Measurements from ENCODE around the gene CCDC33.

CCDC33 gene

GRCh38 chr15:74201710-74202420 is 34.3 kb upstream of the CCDC33 start:
- ATAC-seq (replicated peaks; ENCODE audit: extremely low read depth, poor library complexity, severe bottlenecking) (no peak), DNase-seq (ENCODE audit: low spot score in 2 of 2) (no peak)
- no peak overlapping the region for H3K27ac Mint-ChIP-seq (ENCODE audit: low read depth)
- H3K27me3 Mint-ChIP-seq = peaks cover 62% of the 10 kb centered on the region
- H3K9me3 Mint-ChIP-seq = no peaks in the 10 kb centered on the region
- no peaks in the 10 kb centered on the region for H3K4me1 Mint-ChIP-seq
- no peaks in the 10 kb centered on the region for H3K36me3 Mint-ChIP-seq (ENCODE audit: insufficient read depth)
- H3K4me3 Mint-ChIP-seq = no peak overlapping the region

- ATAC-seq (replicated peaks; ENCODE audit: extremely low read depth, poor library complexity, severe bottlenecking) = no peak
- no peaks in the 10 kb centered on the region for H3K36me3 Mint-ChIP-seq (ENCODE audit: insufficient read depth)
- no peak for DNase-seq (ENCODE audit: low spot score in 2 of 2)
- no peaks in the 10 kb centered on the region for H3K4me1 Mint-ChIP-seq
- H3K27ac Mint-ChIP-seq (ENCODE audit: low read depth) = no peak within 1 kb of the TSS
- no peaks in the 10 kb centered on the region for H3K9me3 Mint-ChIP-seq
- no peak within 1 kb of the TSS for H3K4me3 Mint-ChIP-seq
- H3K27me3 Mint-ChIP-seq = peaks cover 71% of the 10 kb centered on the region
These were observed 33.4 kb upstream of the CCDC33 start, which contains the start of gene STRA6 for GRCh38 chr15:74202452-74203401. Gene STRA6, minus strand, starts transcription at chr15:74202787. Its CDS starts 520 bp downstream, at chr15:74202267.

GRCh38 chr15:74203914-74204431 is 32.2 kb upstream of the CCDC33 start:
- no peaks in the 10 kb centered on the region for H3K4me1 Mint-ChIP-seq
- DNase-seq (ENCODE audit: low spot score in 2 of 2) (no peak), ATAC-seq (replicated peaks; ENCODE audit: extremely low read depth, poor library complexity, severe bottlenecking) (no peak)
- H3K27me3 Mint-ChIP-seq = peaks cover 83% of the 10 kb centered on the region
- no peaks in the 10 kb centered on the region for H3K36me3 Mint-ChIP-seq (ENCODE audit: insufficient read depth)
- H3K27ac Mint-ChIP-seq (ENCODE audit: low read depth) = no peak overlapping the region
- no peak overlapping the region for H3K4me3 Mint-ChIP-seq
- no peaks in the 10 kb centered on the region for H3K9me3 Mint-ChIP-seq

- Mint-ChIP-seq H3K36me3 (ENCODE audit: insufficient read depth) (peaks cover 2% of the 10 kb centered on the region), H3K9me3 (no peaks in the 10 kb centered on the region), H3K4me3 (no peak overlapping the region), H3K27me3 (peaks cover 83% of the 10 kb centered on the region), H3K27ac (ENCODE audit: low read depth) (no peak overlapping the region), H3K4me1 (no peaks in the 10 kb centered on the region)
- DNase-seq (ENCODE audit: low spot score in 2 of 2) (no peak), ATAC-seq (replicated peaks; ENCODE audit: extremely low read depth, poor library complexity, severe bottlenecking) (no peak)
These were observed 30.6 kb upstream of the CCDC33 start for GRCh38 chr15:74205582-74205947.

- Mint-ChIP-seq H3K9me3 (no peaks in the 10 kb centered on the region), H3K4me3 (no peak overlapping the region), H3K36me3 (ENCODE audit: insufficient read depth) (peaks cover 2% of the 10 kb centered on the region), H3K27ac (ENCODE audit: low read depth) (no peak overlapping the region), H3K4me1 (no peaks in the 10 kb centered on the region), H3K27me3 (peaks cover 71% of the 10 kb centered on the region)
- ATAC-seq (replicated peaks; ENCODE audit: extremely low read depth, poor library complexity, severe bottlenecking) = no peak
- DNase-seq (ENCODE audit: low spot score in 2 of 2) = no peak
These were observed 29.3 kb upstream of the CCDC33 start for GRCh38 chr15:74206801-74207281.

GRCh38 chr15:74207652-74208440 is 28.3 kb upstream of the CCDC33 start:
- Mint-ChIP-seq H3K27ac (ENCODE audit: low read depth) (no peak overlapping the region), H3K36me3 (ENCODE audit: insufficient read depth) (peaks cover 2% of the 10 kb centered on the region), H3K27me3 (peaks cover 61% of the 10 kb centered on the region), H3K9me3 (no peaks in the 10 kb centered on the region), H3K4me3 (no peak overlapping the region), H3K4me1 (no peaks in the 10 kb centered on the region)
- no peak for DNase-seq (ENCODE audit: low spot score in 2 of 2)
- ATAC-seq (replicated peaks; ENCODE audit: extremely low read depth, poor library complexity, severe bottlenecking) = no peak

- Mint-ChIP-seq H3K4me1 (no peaks in the 10 kb centered on the region), H3K27me3 (peaks cover 59% of the 10 kb centered on the region), H3K36me3 (ENCODE audit: insufficient read depth) (peaks cover 2% of the 10 kb centered on the region), H3K9me3 (no peaks in the 10 kb centered on the region), H3K4me3 (no peak overlapping the region), H3K27ac (ENCODE audit: low read depth) (no peak overlapping the region)
- ATAC-seq (replicated peaks; ENCODE audit: extremely low read depth, poor library complexity, severe bottlenecking) = no peak
- no peak for DNase-seq (ENCODE audit: low spot score in 2 of 2)
These were observed 27.6 kb upstream of the CCDC33 start for GRCh38 chr15:74208496-74208895.

- DNase-seq (ENCODE audit: low spot score in 2 of 2) (no peak), ATAC-seq (replicated peaks; ENCODE audit: extremely low read depth, poor library complexity, severe bottlenecking) (no peak)
- peaks cover 2% of the 10 kb centered on the region for H3K36me3 Mint-ChIP-seq (ENCODE audit: insufficient read depth)
- H3K27me3 Mint-ChIP-seq = peaks cover 59% of the 10 kb centered on the region
- H3K27ac Mint-ChIP-seq (ENCODE audit: low read depth) = no peak overlapping the region
- H3K4me1 Mint-ChIP-seq = no peaks in the 10 kb centered on the region
- no peak overlapping the region for H3K4me3 Mint-ChIP-seq
- no peaks in the 10 kb centered on the region for H3K9me3 Mint-ChIP-seq
These were observed 27.1 kb upstream of the CCDC33 start for GRCh38 chr15:74208901-74209559.

GRCh38 chr15:74209560-74209958 is 26.6 kb upstream of the CCDC33 start:
- H3K4me3 Mint-ChIP-seq = no peak overlapping the region
- no peaks in the 10 kb centered on the region for H3K9me3 Mint-ChIP-seq
- no peak for ATAC-seq (replicated peaks; ENCODE audit: extremely low read depth, poor library complexity, severe bottlenecking)

GRCh38 chr15:74209997-74210671 is 26.0 kb upstream of the CCDC33 start:
- H3K9me3 Mint-ChIP-seq = no peaks in the 10 kb centered on the region
- peaks cover 2% of the 10 kb centered on the region for H3K36me3 Mint-ChIP-seq (ENCODE audit: insufficient read depth)
- no peak for ATAC-seq (replicated peaks; ENCODE audit: extremely low read depth, poor library complexity, severe bottlenecking)
- H3K4me3 Mint-ChIP-seq = no peak overlapping the region
- no peaks in the 10 kb centered on the region for H3K4me1 Mint-ChIP-seq
- DNase-seq (ENCODE audit: low spot score in 2 of 2) = no peak
- H3K27ac Mint-ChIP-seq (ENCODE audit: low read depth) = no peak overlapping the region
- H3K27me3 Mint-ChIP-seq = peaks cover 59% of the 10 kb centered on the region

More at GRCh38 chr15:74209560-74209958, 26.6 kb upstream of the CCDC33 start:
- DNase-seq (ENCODE audit: low spot score in 2 of 2) = no peak
- Mint-ChIP-seq H3K27ac (ENCODE audit: low read depth) (no peak overlapping the region), H3K27me3 (peaks cover 59% of the 10 kb centered on the region), H3K4me1 (no peaks in the 10 kb centered on the region), H3K36me3 (ENCODE audit: insufficient read depth) (peaks cover 2% of the 10 kb centered on the region)

GRCh38 chr15:74210729-74211128 is 25.4 kb upstream of the CCDC33 start:
- peaks cover 61% of the 10 kb centered on the region for H3K27me3 Mint-ChIP-seq
- H3K9me3 Mint-ChIP-seq = no peaks in the 10 kb centered on the region
- ATAC-seq (replicated peaks; ENCODE audit: extremely low read depth, poor library complexity, severe bottlenecking) (no peak), DNase-seq (ENCODE audit: low spot score in 2 of 2) (no peak)
- no peaks in the 10 kb centered on the region for H3K4me1 Mint-ChIP-seq
- peaks cover 2% of the 10 kb centered on the region for H3K36me3 Mint-ChIP-seq (ENCODE audit: insufficient read depth)
- H3K4me3 Mint-ChIP-seq = no peak overlapping the region
- no peak overlapping the region for H3K27ac Mint-ChIP-seq (ENCODE audit: low read depth)

Data from central memory CD8-positive, alpha-beta T cell (primary cell).